HG02642 (cell line): Measurements from ENCODE around the gene RASGRP3.

Experiments used
- ATAC-seq: cut with Tn5 transposase; IDR thresholded peaks from one replicate; pipeline ENCODE4 v1.9.1; 2021; ENCODE audit warnings: mild to moderate bottlenecking; ENCODE audit not compliant: unreplicated experiment, poor library complexity

Gene RASGRP3

DNA sequence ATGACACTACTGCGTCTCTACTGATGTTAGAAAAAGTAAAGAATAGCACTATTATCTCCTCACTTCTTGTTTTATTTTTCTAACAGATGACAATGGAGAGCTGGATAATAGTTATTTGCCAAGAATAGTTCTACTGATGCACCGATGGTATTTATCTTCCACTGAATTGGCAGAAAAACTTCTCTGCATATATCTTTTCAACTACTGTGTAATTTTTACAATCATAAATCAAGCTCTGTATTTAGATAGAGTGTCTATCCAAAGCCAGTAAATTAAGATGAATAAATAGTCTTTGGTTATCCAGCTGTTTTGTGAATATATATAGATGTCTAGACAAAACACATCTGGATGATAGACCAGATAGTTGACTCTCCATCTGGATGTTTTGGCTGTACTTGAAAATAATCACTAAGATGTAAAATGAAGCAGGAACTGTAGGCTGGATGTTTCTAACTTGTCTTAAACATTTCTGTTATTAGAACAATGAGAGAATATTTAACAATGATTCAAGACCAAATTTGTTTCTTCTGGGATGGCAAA, 40.1 kb downstream of the RASGRP3 start:
- ATAC-seq = no peak

DNA sequence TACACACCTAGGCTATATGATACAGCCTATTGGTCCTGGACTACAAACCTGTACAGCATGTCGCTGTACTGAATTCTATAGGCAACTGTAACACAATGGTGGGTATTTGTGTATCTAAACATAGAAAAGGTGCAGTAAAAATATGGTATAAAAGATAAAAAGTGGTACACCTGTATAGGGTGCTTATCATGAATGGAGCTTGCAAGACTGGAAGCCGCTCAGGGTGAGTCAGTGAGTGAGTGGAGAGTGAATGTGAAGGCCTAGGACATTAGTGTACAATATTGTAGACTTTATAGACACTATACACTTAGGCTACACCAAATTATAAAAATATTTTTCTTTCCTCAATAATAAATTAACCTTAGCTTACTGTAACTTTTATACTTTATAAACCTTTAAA, 41.8 kb downstream of the RASGRP3 start:
- ATAC-seq = no peak

DNA sequence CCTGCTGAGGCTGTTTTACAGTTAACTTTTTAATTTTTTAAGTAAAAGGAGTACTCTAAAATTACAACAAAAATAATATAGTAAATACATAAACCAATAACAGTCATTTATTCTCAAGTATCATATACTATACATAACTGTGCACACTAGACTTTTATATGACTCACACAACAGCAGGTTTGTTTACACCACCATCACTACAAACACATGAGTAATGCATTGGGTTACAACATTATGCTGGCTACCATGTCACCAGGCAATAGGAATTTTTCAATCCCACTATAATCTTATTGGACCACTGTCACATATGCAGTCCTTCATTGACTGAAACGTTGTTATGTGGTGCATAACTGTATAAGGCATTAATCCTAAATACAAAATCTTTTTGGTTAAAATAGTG, 42.5 kb downstream of the RASGRP3 start:
- ATAC-seq = no peak

DNA sequence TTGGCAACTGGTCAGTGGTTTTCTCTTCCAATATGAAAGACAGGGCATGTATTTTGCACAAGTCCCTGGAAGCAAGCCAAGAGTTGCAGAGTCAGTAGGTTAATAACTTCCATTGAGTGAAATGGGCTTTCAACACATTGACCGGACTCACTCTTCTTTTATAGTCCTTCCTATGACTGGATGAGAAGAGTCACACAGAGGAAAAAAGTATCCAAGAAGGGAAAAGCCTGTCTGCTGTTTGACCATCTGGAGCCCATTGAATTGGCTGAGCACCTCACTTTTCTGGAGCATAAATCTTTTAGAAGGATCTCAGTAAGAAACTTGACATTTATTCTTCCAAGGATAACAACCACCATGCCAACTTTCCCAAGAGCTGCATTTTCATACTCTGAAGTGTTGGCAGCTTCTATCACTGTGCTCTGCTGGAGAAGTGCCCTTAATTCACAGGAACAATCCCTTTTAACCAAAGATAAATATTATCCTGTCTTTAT, 45.4 kb downstream of the RASGRP3 start:
- ATAC-seq = no peak

DNA sequence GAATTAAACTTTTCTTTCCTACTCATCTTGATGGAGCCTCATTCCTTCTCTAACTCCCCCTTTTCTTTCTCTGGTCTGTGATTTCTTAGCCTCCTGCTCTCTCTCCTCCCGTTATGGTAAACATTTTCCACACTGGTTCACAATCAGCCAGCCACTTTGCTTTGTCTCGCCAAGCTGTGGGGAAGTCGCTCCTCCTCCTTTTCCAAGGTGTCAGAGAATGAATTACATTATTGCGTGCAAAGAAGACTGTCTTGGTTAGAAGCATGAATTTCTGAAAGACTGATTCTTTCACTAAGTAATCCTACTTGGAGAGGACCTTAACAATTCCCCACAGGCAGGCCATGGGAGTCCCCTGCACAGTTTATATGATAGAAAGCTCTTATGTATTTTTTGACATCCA, 46.1 kb downstream of the RASGRP3 start:
- ATAC-seq = no peak

DNA sequence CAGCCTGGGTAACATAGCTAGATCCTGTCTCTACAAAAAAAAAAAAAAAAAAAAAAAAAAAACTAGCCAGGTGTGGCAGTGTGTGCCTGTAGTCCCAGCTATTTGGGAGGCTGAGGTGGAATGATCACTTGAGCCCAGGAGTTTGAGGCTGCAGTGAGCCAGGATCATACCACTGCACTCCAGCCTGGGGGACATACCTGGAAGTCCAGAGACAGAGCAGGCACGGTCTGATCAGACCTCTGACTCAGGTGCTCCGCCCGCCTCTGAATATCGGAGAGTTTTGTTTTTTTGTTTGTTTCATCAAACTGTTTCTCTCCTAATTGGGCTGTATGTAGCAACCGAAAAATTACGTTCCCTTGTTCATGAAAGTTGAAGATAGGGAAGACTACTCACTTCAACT, 49.2 kb downstream of the RASGRP3 start:
- no peak for ATAC-seq

DNA sequence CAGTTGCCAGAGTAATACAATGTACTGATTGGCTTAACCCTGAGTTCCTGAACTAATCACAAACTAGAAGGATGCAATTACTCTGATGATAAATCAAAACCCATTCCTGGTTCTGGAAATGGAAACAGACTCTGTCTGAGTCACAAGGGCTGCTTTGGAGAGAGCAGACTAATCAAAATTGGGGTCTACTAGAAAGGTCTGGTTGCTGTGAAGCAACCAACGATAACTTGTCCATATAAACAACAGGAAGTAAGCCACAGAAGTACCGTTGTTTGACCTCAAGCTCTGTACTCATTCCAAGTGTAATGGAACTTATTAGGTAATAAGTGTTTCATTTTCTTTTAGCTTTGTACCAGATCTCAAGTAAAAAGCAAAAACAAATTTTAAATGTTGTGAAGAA, 49.7 kb downstream of the RASGRP3 start:
- no peak for ATAC-seq

DNA sequence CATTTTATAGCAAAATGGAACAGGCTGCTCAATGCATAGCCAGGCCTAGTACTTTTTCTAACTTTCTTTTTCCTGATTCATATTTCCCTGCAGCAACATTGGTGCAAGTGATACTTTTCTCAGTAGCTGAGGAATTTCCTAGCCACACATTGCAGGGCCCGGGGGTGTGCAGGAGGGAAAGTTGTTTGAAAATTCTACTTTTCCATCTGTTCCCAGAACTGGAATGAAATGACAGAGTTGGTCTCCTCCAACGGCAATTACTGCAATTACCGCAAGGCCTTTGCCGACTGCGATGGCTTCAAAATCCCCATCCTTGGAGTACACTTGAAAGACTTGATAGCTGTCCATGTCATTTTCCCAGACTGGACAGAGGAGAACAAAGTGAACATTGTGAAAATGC, 50.5 kb downstream of the RASGRP3 start:
- ATAC-seq = no peak

DNA sequence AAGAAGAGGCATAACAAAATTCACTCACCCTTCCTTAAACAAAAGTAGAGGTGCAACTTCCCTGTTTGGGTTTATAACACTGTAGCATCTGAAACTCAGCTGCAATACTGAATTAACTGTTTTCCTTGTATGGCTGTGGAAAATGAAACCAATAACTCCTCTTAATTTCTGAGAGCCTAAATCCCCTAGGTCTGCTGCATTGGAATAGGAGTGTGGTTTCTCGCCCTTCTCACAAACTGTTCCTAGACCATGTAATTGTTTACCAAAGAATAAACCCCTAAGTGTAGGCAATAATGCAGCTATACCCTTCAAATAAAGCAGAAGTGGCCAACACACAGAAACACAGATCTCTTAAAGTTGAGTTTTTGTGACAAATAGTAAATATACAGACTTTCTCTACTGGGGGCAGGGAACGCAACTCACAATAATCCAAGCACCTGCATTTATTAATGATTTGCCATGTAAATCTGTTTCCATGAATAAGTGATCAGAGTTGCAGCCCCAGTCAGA, 52.0 kb downstream of the RASGRP3 start:
- no peak for ATAC-seq

DNA sequence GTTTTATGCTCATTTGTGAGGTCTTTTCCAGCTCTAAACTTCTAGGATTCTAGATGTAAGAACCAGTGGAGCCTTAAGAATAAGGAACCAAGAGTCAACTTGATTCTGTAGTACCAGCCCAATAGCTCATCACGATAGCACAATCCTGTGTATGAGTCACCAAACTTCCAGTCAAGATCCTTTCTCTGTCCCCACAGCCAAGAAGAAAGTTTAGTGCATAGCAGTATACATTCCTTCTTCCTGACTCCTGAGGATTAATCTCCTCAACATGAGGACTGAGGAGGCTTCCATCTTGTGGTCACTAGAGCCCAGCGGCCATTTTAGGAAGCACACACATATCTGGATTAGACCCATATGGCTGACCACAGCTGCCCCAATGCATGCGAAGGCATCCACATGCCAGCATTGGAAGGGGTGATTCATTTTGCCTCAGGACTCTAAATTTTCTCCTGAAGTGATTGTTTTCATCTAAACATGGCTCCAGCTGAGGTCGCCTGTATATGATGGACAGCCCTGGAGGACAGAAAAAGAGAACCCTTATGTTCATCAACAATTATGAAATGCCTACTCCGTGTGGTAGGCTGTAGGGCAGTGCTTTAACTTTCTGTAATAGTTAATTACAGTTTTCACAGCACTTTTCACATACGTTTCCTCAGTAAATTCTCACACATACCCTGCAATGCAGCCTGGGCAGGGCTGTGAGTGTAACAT, 53.5 kb downstream of the RASGRP3 start:
- peak; percentile 29 for ATAC-seq

DNA sequence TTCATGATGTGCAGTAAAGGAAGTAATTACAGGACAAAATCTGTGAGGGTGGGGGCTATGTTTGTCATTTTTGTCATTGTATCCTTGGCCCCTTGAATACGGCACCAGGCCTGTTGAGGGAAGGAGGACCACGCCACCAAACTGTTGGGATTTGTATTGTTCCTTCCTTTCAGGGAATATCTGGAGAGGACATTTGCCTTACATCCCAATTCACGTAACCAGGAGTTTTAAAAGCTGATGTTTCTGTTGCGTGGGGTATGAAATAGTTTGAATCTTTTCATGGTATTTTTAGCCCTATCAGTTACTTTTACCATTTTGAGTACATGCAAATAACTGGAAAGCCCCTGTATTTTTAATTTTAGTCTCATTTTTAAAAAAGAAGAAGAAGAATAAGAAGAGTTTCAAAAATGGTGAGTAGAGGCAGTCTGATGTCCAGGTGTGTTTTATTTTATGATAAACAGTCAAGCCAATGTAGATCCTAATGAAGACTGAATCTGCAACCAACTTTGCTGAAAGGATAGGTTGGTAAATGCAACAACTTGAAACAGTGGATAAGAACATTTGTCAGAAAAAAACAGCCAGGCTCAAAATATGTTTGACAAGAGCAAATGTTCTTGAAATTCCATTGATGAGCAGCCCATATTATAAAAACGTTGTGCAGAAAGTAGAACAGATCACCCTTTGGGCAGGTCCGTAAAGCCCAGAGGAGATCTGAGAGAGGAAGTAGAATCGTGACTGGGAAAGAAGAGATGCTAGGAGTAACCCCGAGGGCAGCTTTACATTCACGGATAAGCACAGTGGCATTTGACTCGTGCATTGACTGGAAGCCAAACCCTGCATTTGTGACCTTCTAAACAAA, 54.5 kb downstream of the RASGRP3 start:
- peak; percentile 33 for ATAC-seq

DNA sequence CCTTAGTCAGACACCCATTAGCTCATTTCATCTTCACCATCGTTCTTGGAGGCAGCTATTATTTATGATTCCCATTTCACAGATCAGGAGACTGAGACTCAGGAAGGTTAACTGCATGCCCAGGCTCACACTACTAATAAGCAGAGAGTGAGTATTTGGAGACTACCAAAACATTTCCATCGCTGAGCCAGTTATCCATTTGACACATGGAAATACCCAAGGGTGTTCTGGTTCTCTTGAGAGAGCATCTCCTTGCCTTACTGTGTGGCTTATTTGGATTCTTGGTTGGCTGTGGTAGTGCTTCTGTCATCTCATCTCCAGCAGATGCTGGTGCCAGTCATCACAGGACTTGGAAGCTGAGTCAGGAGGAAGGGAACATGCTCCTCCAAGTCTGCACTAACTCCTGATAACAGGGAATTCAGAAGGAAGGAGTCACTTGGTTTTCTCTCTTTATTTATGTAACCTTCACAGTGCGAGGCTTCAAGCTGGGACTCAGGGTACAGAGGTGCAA, 55.2 kb downstream of the RASGRP3 start:
- peak; percentile 18 for ATAC-seq

DNA sequence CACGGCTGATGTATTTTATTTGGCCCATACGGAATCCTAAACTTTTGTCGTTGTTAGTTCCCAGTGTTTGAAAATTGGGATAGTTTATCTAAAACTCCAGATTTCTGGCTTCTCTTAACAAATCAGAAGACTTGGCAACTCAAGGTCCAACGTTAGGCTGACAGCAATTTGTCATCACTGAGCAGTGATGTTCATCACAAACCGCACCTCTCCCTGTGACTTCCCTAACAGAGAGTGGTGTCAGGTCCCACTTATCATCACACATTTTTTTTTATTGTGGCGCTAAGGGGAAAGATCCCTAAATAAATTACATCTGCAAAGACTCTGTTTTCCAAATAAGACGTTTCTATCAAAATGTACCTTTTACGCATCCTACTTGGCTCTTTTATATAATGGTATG, 55.7 kb downstream of the RASGRP3 start:
- no peak for ATAC-seq

DNA sequence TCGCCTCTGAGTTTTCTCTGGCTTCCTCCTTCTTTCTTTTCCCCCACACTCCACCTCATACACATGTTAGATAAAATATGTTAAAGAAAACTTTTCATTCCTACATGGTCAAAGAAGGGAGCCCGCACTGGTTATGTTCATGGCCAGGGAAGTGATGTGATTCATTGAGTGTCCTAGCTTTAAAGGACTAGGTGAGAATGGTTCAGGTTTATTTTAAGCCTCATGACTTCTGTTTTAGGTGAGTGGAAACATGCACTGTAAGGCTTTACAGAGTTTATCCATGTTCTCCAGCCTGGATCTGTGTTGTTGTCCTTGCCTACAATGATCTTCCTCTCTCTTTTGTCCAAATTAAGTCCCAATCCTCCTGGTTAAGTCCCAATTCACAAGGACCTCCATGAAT, 56.5 kb downstream of the RASGRP3 start:
- ATAC-seq = no peak

DNA sequence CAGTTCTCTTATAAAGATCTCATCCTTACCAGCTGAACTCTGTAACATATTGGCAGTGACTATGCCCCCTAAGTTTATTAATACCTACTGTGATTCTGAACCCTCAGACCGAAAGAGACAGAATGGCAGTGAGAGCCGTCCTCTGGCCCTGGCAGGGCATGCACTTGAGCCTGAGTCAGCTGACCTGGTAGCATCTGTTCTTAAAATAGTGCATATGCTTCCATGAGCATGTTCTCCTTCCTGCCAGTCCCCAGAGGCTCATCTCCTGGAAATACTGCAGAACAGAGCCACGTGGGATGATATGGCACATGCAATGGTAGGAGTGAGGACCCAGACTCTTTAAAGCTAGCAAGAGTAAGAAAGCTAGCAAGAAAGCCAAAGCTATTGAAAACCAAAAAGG, 59.0 kb downstream of the RASGRP3 start:
- no peak for ATAC-seq

DNA sequence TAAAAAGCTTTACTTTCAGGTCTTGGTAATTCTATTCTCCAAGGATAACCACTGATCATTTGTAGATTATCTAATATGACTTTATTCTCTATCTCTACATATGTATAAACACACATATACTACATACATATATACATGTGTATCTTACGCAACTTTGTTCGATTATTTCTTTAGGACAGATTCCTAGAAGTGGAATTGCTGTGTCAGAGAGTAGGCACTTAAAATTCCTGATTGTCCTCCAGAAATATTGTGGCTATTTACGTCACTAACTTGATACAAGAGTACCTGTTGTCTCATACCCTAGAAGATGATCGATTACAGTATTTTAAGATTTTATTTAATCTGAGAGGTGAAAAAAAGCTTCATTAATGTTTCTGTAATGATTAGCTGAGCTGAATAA, 64.8 kb downstream of the RASGRP3 start:
- no peak for ATAC-seq

DNA sequence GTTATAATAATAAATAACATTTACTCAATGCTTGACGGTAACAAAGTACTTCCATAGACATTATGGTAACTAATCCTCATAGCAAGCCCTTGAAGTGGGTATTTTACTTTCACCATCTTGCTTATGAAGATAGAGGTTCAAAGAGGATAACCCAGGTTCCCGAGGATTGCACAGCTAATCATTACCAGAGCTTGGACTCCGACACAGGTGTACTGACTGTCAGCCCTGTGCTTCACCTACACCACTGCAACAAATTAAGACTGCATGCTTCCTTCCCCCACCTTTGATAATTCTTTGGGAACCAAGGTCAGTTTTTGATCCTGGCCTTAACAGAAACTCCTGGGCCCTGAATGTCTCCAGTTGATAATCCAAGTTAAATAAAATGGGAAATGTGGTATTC, 73.8 kb downstream of the RASGRP3 start:
- no peak for ATAC-seq

DNA sequence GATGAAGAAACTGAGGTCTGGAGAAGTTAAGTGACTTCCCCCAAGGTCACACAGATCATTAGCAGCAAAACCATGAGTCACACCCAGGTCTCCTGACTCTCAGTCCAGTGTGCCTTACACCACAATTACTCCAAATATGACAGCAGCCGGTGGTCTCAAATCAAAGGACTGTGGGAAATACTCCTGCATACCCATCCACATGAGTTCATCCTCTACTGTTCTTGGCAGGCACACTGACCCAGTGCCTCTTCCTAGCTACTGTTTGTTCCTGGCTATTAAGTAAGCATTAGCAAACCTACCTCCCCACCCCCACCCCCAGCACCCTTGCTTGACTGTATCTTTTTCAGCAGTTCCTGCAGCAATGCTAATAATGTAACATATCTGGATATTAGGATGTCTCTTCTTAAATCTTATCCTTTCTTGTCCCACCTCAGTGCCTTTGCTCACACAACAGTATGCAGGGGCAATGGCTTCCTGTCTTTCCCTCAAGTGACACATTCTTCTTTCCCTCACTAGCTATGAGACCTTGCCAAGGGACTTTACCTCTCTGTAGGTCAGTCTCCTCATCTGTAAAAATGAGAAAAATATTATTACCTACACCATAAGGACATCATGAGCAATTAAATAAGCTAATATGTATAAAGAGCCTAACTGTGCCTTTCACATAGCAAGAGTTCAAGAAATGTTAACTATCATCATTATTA, 76.5 kb downstream of the RASGRP3 start:
- ATAC-seq = no peak

DNA sequence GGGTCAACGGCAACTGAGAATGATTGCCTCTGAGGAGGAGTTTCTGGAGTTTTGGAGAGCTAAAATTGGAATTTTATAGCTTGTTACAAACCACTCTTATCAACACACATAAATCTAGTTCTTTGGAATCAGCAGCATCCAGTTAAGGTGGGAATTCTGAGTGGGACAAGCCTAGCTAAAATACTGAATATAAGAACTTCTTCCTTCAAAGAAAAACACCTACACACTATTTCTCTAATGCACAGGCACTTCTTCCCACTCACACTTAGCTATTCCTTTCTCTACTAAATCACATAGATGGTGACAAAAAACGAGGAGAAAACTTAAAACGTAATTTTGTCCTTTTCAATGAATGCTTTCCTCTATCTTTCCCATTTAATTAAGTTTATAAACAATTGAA, 79.2 kb downstream of the RASGRP3 start:
- no peak for ATAC-seq

DNA sequence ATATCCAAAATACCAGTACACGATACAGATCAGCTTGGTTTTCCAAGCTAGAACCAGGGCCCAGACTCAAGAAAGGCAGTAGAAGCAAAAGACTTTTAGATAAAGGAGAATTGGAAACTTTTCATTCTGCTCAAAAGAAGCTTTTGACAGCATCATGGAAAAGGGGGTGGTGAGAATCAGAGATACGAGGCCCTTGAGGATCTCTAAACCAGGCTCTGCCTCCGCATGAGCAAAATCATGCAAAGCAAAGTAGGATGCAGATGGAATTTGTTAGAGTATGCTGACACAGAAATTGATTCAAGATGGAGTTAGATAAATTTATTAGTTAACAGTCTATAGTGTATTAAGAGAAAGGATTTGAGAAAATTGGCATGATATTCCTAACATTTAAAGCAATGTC, 82.9 kb downstream of the RASGRP3 start:
- ATAC-seq = no peak
